ENCODE results near the gene DNAH8.

The DNAH8 gene

GRCh38 chr6:38976801-38977500, 261.8 kb downstream of the DNAH8 start:
- Histone ChIP-seq H3K36me3 (ENCODE audit: control insufficient read depth, insufficient read depth, low read length, severe bottlenecking) (no peaks in the 10 kb centered on the region), H3K9me3 (ENCODE audit: control insufficient read depth, low read length) (no peaks in the 10 kb centered on the region), H3K27me3 (replicated peaks; ENCODE audit: control insufficient read depth, insufficient read depth, low read length) (peaks cover 44% of the 10 kb centered on the region), H3K4me3 (ENCODE audit: low read length) (no peak overlapping the region), H3K4me1 (ENCODE audit: control insufficient read depth, insufficient read depth, low read length) (peaks cover 17% of the 10 kb centered on the region), H3K9ac (ENCODE audit: low read length) (no peak overlapping the region)
- DNase-seq (ENCODE audit: low read depth): no peak

- H3K27me3 ChIP-seq (replicated peaks; ENCODE audit: control insufficient read depth, insufficient read depth, low read length): peaks cover 48% of the 10 kb centered on the region
- no peak overlapping the region for H3K4me3 ChIP-seq (ENCODE audit: low read length)
- no peak overlapping the region for H3K9ac ChIP-seq (ENCODE audit: low read length)
- H3K36me3 ChIP-seq (ENCODE audit: control insufficient read depth, insufficient read depth, low read length, severe bottlenecking): no peaks in the 10 kb centered on the region
- DNase-seq (ENCODE audit: low read depth): no peak
- no peaks in the 10 kb centered on the region for H3K9me3 ChIP-seq (ENCODE audit: control insufficient read depth, low read length)
- peaks cover 17% of the 10 kb centered on the region for H3K4me1 ChIP-seq (ENCODE audit: control insufficient read depth, insufficient read depth, low read length)
These were observed 263.1 kb downstream of the DNAH8 start for GRCh38 chr6:38978139-38978704.

GRCh38 chr6:38982470-38982869, 267.4 kb downstream of the DNAH8 start:
- Histone ChIP-seq H3K4me3 (ENCODE audit: low read length) (no peak overlapping the region), H3K9ac (ENCODE audit: low read length) (no peak overlapping the region), H3K36me3 (ENCODE audit: control insufficient read depth, insufficient read depth, low read length, severe bottlenecking) (no peaks in the 10 kb centered on the region), H3K4me1 (ENCODE audit: control insufficient read depth, insufficient read depth, low read length) (no peaks in the 10 kb centered on the region), H3K27me3 (replicated peaks; ENCODE audit: control insufficient read depth, insufficient read depth, low read length) (peaks cover 68% of the 10 kb centered on the region), H3K9me3 (ENCODE audit: control insufficient read depth, low read length) (no peaks in the 10 kb centered on the region)
- DNase-seq (ENCODE audit: low read depth): no peak

- Histone ChIP-seq H3K9me3 (ENCODE audit: control insufficient read depth, low read length) (no peaks in the 10 kb centered on the region), H3K9ac (ENCODE audit: low read length) (no peak overlapping the region), H3K27me3 (replicated peaks; ENCODE audit: control insufficient read depth, insufficient read depth, low read length) (peaks cover 68% of the 10 kb centered on the region), H3K36me3 (ENCODE audit: control insufficient read depth, insufficient read depth, low read length, severe bottlenecking) (no peaks in the 10 kb centered on the region), H3K4me3 (ENCODE audit: low read length) (no peak overlapping the region), H3K4me1 (ENCODE audit: control insufficient read depth, insufficient read depth, low read length) (no peaks in the 10 kb centered on the region)
- DNase-seq (ENCODE audit: low read depth): no peak
These were observed 269.6 kb downstream of the DNAH8 start for GRCh38 chr6:38984723-38985122.

- Histone ChIP-seq H3K27me3 (replicated peaks; ENCODE audit: control insufficient read depth, insufficient read depth, low read length) (peaks cover 68% of the 10 kb centered on the region), H3K4me3 (ENCODE audit: low read length) (no peak overlapping the region), H3K9me3 (ENCODE audit: control insufficient read depth, low read length) (no peaks in the 10 kb centered on the region), H3K36me3 (ENCODE audit: control insufficient read depth, insufficient read depth, low read length, severe bottlenecking) (no peaks in the 10 kb centered on the region), H3K4me1 (ENCODE audit: control insufficient read depth, insufficient read depth, low read length) (no peaks in the 10 kb centered on the region), H3K9ac (ENCODE audit: low read length) (no peak overlapping the region)
- DNase-seq (ENCODE audit: low read depth): no peak
These were observed 270.7 kb downstream of the DNAH8 start for GRCh38 chr6:38985839-38986238.

GRCh38 chr6:38987503-38987902, 272.4 kb downstream of the DNAH8 start:
- no peak overlapping the region for H3K9ac ChIP-seq (ENCODE audit: low read length)
- H3K4me3 ChIP-seq (ENCODE audit: low read length): no peak overlapping the region
- H3K36me3 ChIP-seq (ENCODE audit: control insufficient read depth, insufficient read depth, low read length, severe bottlenecking): no peaks in the 10 kb centered on the region
- no peaks in the 10 kb centered on the region for H3K9me3 ChIP-seq (ENCODE audit: control insufficient read depth, low read length)
- peaks cover 67% of the 10 kb centered on the region for H3K27me3 ChIP-seq (replicated peaks; ENCODE audit: control insufficient read depth, insufficient read depth, low read length)
- no peaks in the 10 kb centered on the region for H3K4me1 ChIP-seq (ENCODE audit: control insufficient read depth, insufficient read depth, low read length)
- no peak for DNase-seq (ENCODE audit: low read depth)

- Histone ChIP-seq H3K4me1 (ENCODE audit: control insufficient read depth, insufficient read depth, low read length) (no peaks in the 10 kb centered on the region), H3K36me3 (ENCODE audit: control insufficient read depth, insufficient read depth, low read length, severe bottlenecking) (no peaks in the 10 kb centered on the region), H3K27me3 (replicated peaks; ENCODE audit: control insufficient read depth, insufficient read depth, low read length) (peaks cover 65% of the 10 kb centered on the region), H3K4me3 (ENCODE audit: low read length) (no peak overlapping the region), H3K9me3 (ENCODE audit: control insufficient read depth, low read length) (no peaks in the 10 kb centered on the region), H3K9ac (ENCODE audit: low read length) (no peak overlapping the region)
- DNase-seq (ENCODE audit: low read depth): no peak
These were observed 273.8 kb downstream of the DNAH8 start for GRCh38 chr6:38988736-38989449.

- peaks cover 58% of the 10 kb centered on the region for H3K27me3 ChIP-seq (replicated peaks; ENCODE audit: control insufficient read depth, insufficient read depth, low read length)
- DNase-seq (ENCODE audit: low read depth): no peak
- H3K36me3 ChIP-seq (ENCODE audit: control insufficient read depth, insufficient read depth, low read length, severe bottlenecking): no peaks in the 10 kb centered on the region
- H3K9me3 ChIP-seq (ENCODE audit: control insufficient read depth, low read length): no peaks in the 10 kb centered on the region
- no peaks in the 10 kb centered on the region for H3K4me1 ChIP-seq (ENCODE audit: control insufficient read depth, insufficient read depth, low read length)
- H3K4me3 ChIP-seq (ENCODE audit: low read length): no peak overlapping the region
- no peak overlapping the region for H3K9ac ChIP-seq (ENCODE audit: low read length)
These were observed 275.4 kb downstream of the DNAH8 start for GRCh38 chr6:38990475-38990874.

GRCh38 chr6:38996676-38997075, 281.6 kb downstream of the DNAH8 start:
- Histone ChIP-seq H3K4me3 (ENCODE audit: low read length) (no peak overlapping the region), H3K9ac (ENCODE audit: low read length) (no peak overlapping the region), H3K36me3 (ENCODE audit: control insufficient read depth, insufficient read depth, low read length, severe bottlenecking) (no peaks in the 10 kb centered on the region), H3K27me3 (replicated peaks; ENCODE audit: control insufficient read depth, insufficient read depth, low read length) (peaks cover 46% of the 10 kb centered on the region), H3K9me3 (ENCODE audit: control insufficient read depth, low read length) (no peaks in the 10 kb centered on the region), H3K4me1 (ENCODE audit: control insufficient read depth, insufficient read depth, low read length) (no peaks in the 10 kb centered on the region)
- DNase-seq (ENCODE audit: low read depth): no peak

- H3K9me3 ChIP-seq (ENCODE audit: control insufficient read depth, low read length): no peaks in the 10 kb centered on the region
- no peaks in the 10 kb centered on the region for H3K36me3 ChIP-seq (ENCODE audit: control insufficient read depth, insufficient read depth, low read length, severe bottlenecking)
- DNase-seq (ENCODE audit: low read depth): peak; percentile 12
- peaks cover 52% of the 10 kb centered on the region for H3K27me3 ChIP-seq (replicated peaks; ENCODE audit: control insufficient read depth, insufficient read depth, low read length)
- no peak overlapping the region for H3K9ac ChIP-seq (ENCODE audit: low read length)
- no peak overlapping the region for H3K4me3 ChIP-seq (ENCODE audit: low read length)
- H3K4me1 ChIP-seq (ENCODE audit: control insufficient read depth, insufficient read depth, low read length): no peaks in the 10 kb centered on the region
These were observed 282.1 kb downstream of the DNAH8 start for GRCh38 chr6:38997128-38997761.

GRCh38 chr6:39003072-39003471, 288.0 kb downstream of the DNAH8 start:
- Histone ChIP-seq H3K4me3 (ENCODE audit: low read length) (no peak overlapping the region), H3K27me3 (replicated peaks; ENCODE audit: control insufficient read depth, insufficient read depth, low read length) (peaks cover 47% of the 10 kb centered on the region), H3K36me3 (ENCODE audit: control insufficient read depth, insufficient read depth, low read length, severe bottlenecking) (no peaks in the 10 kb centered on the region), H3K4me1 (ENCODE audit: control insufficient read depth, insufficient read depth, low read length) (no peaks in the 10 kb centered on the region), H3K9me3 (ENCODE audit: control insufficient read depth, low read length) (no peaks in the 10 kb centered on the region), H3K9ac (ENCODE audit: low read length) (no peak overlapping the region)
- DNase-seq (ENCODE audit: low read depth): no peak
